RPMI7951 (cell line): ENCODE data around the gene ATP10A. TPM values are rescaled to one million over a fixed set of nuclear protein-coding genes. Genes with fewer than 3 reads are reported as not detected.

ENCODE experiments used
- DNase-seq: peaks from one replicate; pipeline ENCODE4 v3.0.0-alpha.2; 2012; ENCODE audit warnings: low read depth
- total RNA-seq: library from RNA; depleted of rRNA; stranded (reverse); fragments of >200 nt; shearing (Covaris generic); gene quantifications from 2 replicates; pipeline ENCODE4 v1.2.3, GENCODE V29; 2014

ATP10A gene
- total RNA-seq, 1 experiment from 2014 or later = not detected

DNA sequence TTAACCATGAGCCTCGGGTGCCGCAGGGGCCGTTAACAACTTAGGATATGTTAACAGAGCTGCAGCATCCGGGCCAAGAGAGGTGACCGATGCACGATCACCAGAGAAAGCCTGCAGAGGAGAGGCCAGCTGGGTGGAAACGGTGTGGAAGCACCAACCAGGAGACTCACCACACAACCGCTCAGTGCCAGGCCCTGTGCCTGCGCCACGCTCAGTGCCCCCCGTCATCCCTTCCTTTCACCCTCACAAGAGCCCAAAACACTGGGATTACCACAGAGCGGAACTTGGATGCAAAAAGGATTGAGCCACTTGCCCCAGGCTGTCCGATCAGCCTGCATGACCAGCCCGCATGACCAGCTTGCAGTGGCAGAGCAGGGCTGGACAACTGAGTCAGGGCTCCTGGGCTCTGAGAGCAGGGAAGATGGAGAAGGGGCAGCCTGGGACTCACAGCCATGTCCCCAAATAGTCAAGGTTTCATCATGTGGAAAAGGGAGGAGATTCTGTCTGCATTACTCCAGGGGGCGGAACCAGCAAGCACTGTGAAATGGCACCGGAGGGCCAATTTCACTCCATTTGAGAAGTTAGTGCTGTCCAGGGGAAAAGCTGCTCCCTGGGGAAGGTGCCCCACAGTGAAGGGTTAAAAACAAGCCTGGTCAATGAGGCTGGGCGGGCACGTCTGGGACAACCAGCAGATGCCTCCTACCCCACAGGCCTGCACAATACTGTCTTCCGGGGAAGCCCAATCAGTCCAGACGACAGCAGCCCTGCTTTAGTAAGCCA lies 156.8 kb downstream of the ATP10A start:
- no peak for DNase-seq

DNA sequence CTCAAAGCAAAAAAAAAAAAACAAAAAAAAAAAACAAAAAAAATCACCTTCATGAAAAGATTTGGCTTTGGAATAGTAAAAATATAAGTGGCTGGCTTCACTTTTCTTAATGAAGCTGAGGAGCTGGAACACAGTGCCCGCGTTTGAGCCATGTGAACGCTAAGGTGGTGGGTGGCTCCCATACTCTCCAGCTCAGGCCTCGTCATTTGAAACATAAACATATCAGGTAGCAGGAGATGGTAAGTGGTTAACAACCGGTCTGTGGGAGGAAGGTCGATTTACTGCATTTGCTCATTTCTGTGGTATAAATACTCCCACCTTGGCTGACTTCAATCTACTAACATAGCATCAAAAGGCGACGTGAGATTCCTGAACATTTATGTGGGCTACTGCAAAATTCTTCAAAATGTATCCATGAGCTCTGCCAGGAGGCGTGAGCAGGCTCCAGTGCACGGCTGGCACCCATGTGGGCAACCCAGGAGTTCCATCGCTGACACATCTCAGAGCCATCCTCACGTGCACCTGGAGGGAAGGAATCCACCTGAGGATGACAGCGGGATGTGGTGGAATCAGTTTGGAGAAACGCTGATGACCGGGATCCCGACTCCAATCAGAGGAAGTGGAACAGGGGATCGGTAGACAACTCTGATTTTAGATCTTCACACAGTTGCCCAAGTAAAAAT lies 157.6 kb downstream of the ATP10A start:
- DNase-seq = no peak

DNA sequence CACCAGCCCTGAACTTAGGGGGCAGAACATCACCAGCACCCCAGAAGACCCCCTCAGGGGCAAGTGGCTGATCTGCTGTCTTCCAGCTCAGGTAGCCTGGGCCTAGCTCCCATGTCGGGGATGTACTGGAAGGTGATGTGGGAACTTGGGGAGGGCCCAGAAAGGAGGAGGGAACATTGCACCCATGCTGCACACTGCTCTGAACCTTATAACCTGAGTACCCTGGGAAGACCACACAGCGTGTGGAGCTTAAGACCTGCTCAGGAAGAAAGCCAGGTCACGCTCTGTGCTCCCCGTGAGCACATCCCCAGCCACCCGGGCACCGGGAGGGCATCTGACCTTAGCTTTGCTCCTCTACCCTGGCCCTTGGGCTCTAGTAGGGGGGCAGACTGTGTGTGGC lies 159.4 kb downstream of the ATP10A start:
- no peak for DNase-seq

DNA sequence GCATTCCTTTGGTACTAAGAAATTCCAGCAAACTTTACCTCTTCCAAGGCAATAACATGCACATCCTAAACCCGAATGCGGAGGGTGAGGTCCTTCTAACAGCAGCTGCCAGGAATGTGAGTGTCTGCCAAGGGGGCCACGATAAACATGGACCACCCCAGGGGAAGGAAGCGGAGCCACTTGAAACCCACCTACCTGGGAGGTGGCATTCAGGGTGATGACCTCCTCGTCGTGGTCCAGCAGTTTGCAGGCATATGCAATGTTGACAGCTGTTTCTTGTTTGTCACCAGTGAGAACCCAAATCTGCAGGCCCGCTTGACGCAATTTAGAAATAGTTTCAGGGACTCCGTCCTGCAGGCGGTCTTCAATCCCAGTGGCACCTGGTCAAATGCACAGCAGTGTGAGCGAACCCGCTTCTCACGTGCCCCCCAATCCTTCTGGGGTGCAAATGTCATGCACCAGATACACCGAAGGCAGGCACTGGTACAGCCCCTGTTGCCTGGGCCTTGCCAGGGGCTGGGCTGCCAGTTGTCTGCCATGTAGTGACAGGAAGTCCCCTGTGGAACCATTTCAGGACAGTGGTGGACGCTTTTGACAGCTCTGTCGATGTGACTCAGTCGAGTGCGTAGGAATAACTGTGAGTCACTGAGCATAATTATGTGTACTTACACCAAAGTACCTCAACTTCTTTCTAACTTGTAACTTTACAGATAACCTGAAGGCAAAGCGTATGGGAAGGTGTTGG lies 161.2 kb downstream of the ATP10A start:
- no peak for DNase-seq

DNA sequence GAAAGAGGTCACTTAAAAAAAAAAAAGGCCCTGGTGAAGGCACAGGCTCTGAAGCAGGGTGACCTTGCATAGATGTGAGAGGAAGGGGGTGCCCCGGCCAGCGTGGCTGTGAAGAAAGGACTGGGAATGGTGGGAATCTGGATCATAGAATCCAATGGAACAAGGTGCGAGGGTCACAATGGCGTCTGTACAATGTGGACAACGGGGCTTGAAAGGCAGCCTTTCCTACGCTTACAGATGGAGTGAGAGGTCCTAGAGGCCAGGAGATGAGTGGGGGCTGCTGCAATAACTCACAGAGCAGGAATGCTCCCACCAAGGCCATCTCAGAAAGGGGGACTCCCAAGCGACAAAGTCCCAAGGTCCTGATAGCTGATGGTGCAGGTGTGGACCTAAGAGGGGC lies 162.2 kb downstream of the ATP10A start:
- no peak for DNase-seq

DNA sequence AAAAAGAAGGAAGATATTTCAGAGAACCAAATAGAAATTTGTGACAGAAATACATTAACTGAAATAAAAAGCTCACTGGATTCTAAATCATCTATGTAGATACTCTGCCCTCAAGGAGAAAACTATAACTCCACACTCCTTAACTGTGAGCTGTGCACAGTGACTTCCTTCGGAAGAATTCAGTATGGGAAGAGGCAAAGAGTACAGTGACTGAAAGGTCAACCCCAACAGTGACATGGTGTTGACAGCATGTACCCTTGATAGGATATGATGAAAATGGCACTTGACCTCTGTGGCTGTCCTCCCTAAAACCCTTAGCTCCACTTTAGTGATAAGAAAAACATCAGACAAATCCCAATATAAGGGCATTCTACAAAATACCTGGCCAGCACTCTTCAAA lies 165.5 kb downstream of the ATP10A start:
- DNase-seq = no peak

DNA sequence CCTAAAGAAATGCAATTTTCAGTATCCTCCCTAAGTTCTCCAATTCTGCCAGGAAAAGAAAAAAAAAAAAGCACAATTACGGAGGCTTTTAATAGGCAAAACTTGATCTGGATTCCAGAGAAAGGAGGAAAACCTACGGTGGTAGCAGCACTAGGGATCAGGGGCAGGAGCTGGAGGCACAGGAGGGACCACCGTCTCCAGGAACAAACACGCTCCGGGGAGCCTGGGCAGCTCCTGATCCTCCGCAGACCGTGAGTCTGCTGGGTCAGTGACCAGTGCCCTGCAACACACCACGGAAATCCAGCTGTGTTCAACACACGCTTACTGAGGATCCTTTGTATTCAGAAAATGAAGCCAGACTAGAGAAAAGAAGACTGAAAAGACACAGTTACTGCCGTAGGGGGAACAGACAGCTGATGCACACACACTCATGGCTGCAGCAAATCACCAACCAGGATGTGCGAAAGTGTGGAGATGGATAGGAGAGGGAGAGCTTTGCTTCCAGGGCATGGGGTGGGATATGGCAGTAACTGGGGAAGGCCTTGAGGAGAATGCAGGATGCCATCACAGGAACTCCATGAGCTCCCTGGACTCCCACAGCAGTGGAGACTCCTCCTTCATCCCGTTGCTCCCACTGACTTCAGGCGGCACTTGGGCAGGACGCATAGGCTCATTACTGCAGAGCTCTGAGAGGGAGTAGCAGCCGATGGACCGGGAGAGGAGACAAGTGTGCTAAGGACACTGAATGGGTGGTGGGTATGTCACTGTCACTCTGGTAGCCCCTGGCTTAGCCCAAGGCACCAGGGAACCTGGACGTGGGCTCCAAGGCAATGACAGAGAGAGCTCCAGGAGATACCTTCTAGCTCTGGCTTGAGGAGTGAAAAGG lies 167.0 kb downstream of the ATP10A start:
- DNase-seq = no peak

DNA sequence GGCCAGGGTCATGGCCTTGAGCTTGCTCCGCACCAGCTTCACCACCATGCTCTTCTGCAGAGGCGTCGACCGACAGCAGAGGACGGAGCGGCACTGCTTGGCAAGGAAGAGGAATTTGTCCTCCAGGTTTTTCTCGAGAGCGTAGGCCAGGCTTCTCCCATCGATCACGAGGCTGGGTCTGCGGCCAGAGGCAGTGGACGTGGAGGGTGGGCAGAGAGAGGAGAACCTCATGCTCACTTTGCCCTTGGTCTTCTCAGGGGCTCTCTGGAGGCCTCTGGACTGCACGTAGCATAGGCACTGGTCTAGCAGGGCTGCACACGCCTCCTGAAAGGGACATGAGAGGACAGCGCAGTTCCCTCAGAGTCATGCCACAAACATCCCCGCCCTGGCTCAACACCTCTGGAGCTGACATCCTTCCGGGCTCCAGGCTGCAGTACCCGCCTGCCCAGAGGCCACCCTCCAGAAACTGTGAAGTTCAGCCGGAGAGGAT lies 168.3 kb downstream of the ATP10A start:
- no peak for DNase-seq

DNA sequence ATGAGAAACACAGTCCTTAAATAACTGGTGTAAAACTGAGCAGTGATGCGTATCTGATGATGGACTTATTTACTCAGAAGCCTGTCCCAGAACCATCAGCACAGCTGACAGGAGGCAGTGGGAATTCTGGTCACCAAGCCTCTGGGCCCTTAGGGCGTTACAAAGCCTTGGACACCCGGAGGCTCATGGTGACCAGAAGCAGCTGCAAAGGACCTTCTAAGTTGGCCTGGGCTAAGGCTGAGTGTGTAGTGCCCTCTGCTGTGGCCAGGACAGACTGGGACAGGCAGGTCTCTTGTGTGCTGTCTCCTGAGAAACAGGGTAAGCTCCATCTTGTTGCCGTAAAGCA lies 168.9 kb downstream of the ATP10A start:
- no peak for DNase-seq

DNA sequence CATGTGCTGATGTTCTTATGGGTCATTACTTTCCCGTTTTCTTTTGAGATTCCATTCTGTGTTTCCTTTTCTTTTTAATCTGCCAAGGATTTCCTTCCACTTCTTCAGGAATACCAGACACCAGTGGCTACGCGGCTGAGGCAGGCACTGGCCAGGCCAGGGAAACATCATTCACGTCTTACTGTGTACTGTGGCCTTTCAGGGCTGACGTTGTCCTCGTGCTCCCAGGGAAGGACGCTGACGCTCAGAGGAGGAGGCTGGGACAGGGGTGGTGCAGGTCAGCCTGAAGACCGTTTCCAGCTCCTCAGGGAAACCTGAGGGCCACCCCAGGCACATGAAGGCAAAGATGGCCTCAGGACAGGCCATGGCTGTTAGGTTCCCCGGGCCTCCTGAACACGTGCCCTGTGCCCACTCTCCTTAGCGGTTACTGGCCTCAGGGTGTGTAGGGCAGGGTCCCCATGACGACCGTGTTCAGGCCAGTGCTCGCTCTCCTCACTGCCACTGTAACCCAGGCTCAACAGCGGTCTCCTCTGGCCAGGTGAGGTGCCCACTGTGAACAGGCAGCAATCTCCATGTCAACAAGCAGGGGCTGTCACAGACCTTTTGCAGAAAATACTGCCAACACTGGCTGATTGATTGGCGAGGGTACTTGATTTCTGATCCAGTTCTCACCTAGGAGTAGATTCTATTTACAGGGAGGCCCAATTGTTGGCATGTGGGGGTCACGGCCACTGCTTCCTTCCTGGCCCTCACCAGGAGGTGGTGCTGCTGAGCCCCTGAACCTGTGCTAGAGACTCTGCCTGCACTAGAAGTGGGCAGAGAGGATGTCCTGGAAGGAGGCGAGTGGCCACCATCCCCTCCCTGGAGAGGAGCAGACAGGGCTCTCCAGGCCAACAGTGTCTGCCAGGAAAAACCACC lies 169.5 kb downstream of the ATP10A start:
- DNase-seq = no peak

DNA sequence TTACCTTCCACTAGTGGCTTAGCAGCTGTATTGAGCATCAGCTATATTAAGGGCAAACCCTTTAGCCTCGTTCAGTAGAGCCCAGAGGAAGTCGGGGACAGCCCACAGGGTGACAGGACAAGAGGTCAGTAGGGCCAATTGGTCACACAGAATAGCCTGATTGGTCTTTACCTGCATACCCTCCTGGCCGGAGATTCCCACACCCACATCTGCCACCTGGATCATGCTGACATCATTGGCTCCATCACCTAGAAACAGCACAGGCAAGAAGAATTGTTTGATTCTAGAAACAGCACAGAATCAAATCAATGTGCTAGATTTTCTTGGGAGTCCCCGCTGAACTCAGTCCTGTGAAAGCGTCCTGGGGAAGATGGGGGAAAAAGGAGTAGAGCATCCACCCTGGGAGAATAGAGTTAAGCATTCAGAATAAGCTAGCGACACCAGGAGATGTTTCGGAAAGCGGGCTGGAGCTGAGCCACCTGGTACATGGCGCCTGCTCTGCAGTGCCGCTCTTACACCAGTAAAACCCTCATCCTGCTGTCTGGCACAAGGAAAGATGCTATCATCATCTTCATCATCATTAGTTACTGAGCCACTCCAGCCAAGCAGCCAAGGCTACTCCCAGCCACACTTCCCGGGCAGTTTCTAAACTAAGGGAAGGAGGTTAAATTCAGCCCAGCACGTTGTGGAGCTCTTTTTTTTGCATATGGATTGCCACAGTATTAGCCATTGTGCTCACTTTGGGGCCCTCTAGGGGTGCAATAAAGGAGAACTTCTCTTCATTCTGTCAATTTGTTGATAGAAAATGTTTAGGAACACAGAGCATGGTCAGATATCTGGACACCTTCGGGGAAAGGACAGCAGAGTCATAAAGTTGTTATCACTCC lies 171.3 kb downstream of the ATP10A start:
- no peak for DNase-seq

DNA sequence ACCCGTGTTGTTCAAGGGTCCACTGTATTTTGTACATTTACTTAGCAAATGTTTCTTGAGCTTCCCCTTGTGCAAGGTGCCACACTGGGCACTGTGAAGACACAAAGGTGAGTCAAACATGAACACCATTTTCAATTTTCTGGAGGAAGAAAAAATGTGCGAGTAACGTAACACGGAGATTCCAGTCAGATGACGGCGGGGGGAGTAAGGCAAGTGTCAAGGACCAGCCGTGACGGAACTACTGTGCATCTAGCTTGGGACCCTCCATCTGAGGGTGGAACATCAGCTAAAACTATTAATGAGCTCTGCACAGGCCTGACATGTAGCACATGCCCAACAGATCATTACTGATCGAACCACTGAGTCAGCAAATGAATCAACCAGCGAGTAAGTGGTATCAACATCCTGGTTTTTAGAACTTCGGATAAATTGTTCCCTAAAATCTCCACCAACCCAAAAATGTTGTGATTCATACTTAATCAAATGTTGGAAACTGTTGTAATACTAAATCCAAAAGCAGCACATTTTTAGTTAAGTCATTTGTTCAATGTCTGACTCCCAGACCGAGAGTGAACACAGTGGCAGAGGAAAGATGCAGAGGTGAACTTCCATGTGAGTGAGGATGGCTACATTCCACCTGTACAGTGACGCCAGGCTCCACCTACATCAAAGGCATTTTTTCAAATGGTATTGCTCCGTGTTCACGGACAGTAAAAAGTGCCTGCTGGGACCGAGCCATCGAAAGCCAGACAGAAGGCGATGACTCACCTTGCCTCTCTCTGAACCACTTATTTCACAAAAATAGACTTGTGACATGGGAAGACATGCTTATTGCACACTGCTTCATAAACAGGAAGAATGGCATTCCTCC lies 172.2 kb downstream of the ATP10A start:
- DNase-seq = no peak

DNA sequence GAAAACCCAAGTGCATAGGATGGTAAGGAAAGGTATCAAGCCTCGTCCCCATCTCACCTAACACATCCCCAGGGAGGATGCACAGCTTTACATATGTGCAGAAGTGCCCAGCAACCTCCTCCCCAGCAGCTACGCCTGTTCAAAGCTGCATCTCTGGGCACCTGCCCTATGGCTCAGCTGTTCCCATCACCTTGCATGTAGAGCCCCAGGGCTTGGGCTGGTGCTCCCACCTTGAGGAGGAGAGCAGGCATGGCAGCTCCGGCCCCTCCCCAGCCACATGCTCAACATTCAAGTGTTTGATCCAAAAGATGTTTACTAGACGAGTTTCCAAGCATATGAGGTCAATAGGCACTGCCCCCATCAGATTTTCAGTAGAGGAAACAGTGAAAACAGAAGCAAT lies 173.5 kb downstream of the ATP10A start:
- no peak for DNase-seq

DNA sequence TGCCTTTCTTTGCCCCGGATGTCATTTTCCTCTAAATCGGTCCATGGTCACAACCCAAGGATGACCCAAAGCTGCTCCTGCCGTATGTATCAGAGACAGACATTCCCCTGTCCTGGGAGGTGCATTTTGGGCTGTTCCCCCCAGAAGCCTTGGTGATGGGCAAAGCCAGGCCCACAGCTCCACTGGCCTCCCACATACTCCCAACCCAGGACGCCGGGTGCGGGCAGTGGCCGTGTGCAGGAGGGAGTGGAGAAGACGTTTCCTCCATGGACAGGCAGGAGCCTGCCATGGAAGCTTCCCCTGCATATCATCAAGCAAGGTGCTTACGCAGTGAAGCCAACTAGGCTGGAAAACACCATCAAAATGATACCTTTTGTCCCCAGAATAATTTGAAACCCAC lies 175.0 kb downstream of the ATP10A start:
- no peak for DNase-seq

DNA sequence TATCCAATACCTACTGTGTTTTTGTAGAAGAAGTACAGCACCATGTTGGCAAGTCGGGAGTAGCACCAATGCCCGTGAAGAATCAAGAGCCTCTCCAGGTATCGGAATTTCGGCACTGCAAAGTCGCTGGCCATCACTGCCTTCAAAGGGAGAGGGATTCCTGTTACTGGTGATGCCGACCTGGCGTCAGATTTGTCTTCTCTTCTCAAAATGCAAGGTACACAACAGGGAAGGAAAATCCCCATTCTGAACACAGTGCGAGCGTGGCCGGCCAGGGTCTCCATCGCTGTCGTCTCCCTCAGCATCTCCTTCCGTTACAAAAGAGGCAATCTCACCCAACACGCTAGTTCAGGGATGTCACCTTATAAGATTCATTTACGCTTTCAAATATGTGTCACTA lies 175.4 kb downstream of the ATP10A start:
- DNase-seq = no peak

DNA sequence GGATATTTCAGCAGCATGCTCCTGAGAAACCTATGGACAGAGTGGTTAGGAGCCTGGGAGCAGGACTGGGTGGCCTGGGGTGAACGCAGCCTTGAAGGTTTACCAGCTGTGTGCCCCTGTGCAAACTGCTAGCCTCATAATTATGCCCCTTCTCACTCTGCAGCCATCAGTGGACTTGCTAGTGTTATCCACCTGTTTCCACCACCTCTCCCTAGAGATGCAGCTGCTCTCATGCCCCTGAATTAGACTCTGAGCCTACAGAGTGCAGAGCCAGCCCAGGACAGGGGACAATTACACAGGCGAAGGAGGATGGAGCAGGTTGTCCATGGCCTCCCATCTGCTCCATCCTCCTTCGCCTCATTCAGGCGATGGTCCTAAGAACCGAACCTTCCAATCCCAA lies 175.9 kb downstream of the ATP10A start:
- DNase-seq = no peak

DNA sequence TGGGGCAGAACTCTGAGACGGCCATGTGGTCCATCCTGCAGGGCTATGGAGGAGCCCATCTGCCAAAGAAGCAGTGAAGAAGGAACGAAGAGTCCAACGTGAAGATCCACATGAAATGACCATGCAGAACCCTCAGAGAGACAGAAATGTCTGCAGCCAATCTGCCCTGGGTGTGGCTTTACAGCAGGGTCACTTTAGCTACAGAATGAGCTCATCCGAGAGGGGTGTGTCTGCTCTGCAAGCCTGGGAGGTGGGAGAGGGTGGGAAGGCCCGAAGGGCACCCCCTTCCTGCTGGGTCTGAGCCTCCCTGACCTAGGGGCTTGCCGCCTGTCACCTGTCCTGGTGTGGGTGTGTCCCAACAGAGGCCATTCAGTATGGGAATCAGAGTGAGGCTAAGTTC lies 176.3 kb downstream of the ATP10A start:
- no peak for DNase-seq
